Large intestine (tissue), 3 donors: Measurements from ENCODE around the gene FGG. TPM values are rescaled to one million over a fixed set of nuclear protein-coding genes. Genes with fewer than 3 reads are reported as not detected.
"Not testable (repeated sequence)": the region's sequence is repeated elsewhere in the genome, so short reads cannot be mapped to it uniquely, and the experiment has no call there.

Source experiments
- DNase-seq, 2 donors: peaks; one replicate each; pipeline versions ENCODE4 v3.0.0 to v3.0.0-alpha.2; 2013
- H3K27ac ChIP-seq: one replicate; pipeline ENCODE4 v1.5.1; 2013; ENCODE audit warnings: low read length
- H3K27me3 ChIP-seq: 2 replicates; pipeline ENCODE4 v1.6.1; 2013; ENCODE audit warnings: low read length; ENCODE audit not compliant: control insufficient read depth, insufficient read depth
- H3K36me3 ChIP-seq: 2 replicates; pipeline ENCODE4 v1.6.1; 2013; ENCODE audit warnings: low read length; ENCODE audit not compliant: control insufficient read depth, insufficient read depth
- H3K4me1 ChIP-seq: one replicate; pipeline ENCODE4 v1.6.1; 2013; ENCODE audit warnings: low read length; ENCODE audit not compliant: control insufficient read depth, insufficient read depth
- H3K4me3 ChIP-seq: one replicate; pipeline ENCODE4 v1.5.1; 2013; ENCODE audit warnings: low read length
- H3K9me3 ChIP-seq: one replicate; pipeline ENCODE4 v1.6.1; 2013; ENCODE audit warnings: mild to moderate bottlenecking, low read depth, low read length, moderate library complexity; ENCODE audit not compliant: control insufficient read depth
- WGBS: methylation state at CpG from one replicate; pipeline ENCODE4 v1.1.5; 2013; ENCODE audit warnings: low lambda C conversion rate; ENCODE audit not compliant: insufficient coverage; 5-methylcytosine and 5-hydroxymethylcytosine counted together
- polyA plus RNA-seq: library from polyadenylated mRNA; unstranded; fragments of 120-200 nt; gene quantifications from one replicate; pipeline ENCODE4 v1.2.1, GENCODE V29; 2013

FGG gene
- polyA plus RNA-seq, 1 donor, result 40.5 TPM

GRCh38 chr4:154602404-154603020, 9.9 kb downstream of the FGG start:
- no peak overlapping the region for H3K4me3 ChIP-seq
- peaks cover 2% of the 10 kb centered on the region for H3K36me3 ChIP-seq
- peaks cover 6% of the 10 kb centered on the region for H3K4me1 ChIP-seq
- DNase-seq, result no peak
- H3K27me3 ChIP-seq, result no peaks in the 10 kb centered on the region
- H3K27ac ChIP-seq, result no peak overlapping the region
- WGBS, result no CpG with 5 or more reads among the region's 1 CpG
- no peaks in the 10 kb centered on the region for H3K9me3 ChIP-seq

- no peaks in the 10 kb centered on the region for H3K36me3 ChIP-seq
- H3K27ac ChIP-seq, result no peak overlapping the region
- no peaks in the 10 kb centered on the region for H3K27me3 ChIP-seq
- H3K4me1 ChIP-seq, result peaks cover 13% of the 10 kb centered on the region
- WGBS, result no CpG with 5 or more reads among the region's 7 CpGs
- no peak overlapping the region for H3K4me3 ChIP-seq
- peak in 1 of 2 donors; percentile 47 for DNase-seq
- no peaks in the 10 kb centered on the region for H3K9me3 ChIP-seq
These were observed 14.4 kb downstream of the FGG start for GRCh38 chr4:154597798-154598774.

GRCh38 chr4:154597281-154597680, 15.2 kb downstream of the FGG start:
- 100% methylated on average over 2 of the region's 11 CpGs for WGBS
- not testable (repeated sequence) for H3K36me3 ChIP-seq, H3K27me3 ChIP-seq, DNase-seq, H3K9me3 ChIP-seq, H3K27ac ChIP-seq, H3K4me3 ChIP-seq
- peaks cover 21% of the 10 kb centered on the region for H3K4me1 ChIP-seq

GRCh38 chr4:154595807-154596206, 16.6 kb downstream of the FGG start:
- H3K4me1 ChIP-seq, result peaks cover 29% of the 10 kb centered on the region
- H3K27ac ChIP-seq, result no peak overlapping the region
- H3K9me3 ChIP-seq, result no peaks in the 10 kb centered on the region
- no peaks in the 10 kb centered on the region for H3K27me3 ChIP-seq
- no peaks in the 10 kb centered on the region for H3K36me3 ChIP-seq
- DNase-seq, result peak; percentile 61 to 81
- no peak overlapping the region for H3K4me3 ChIP-seq

GRCh38 chr4:154594343-154594742, 18.1 kb downstream of the FGG start:
- H3K27me3 ChIP-seq, DNase-seq, H3K9me3 ChIP-seq, H3K27ac ChIP-seq, H3K4me3 ChIP-seq, H3K36me3 ChIP-seq: not testable (repeated sequence)
- no CpG with 5 or more reads among the region's 3 CpGs for WGBS
- H3K4me1 ChIP-seq, result peaks cover 30% of the 10 kb centered on the region

GRCh38 chr4:154593868-154594267, 18.6 kb downstream of the FGG start:
- DNase-seq, result no peak
- no peak overlapping the region for H3K27ac ChIP-seq
- no peaks in the 10 kb centered on the region for H3K9me3 ChIP-seq
- no peak overlapping the region for H3K4me3 ChIP-seq
- peaks cover 30% of the 10 kb centered on the region for H3K4me1 ChIP-seq
- H3K27me3 ChIP-seq, result no peaks in the 10 kb centered on the region
- no peaks in the 10 kb centered on the region for H3K36me3 ChIP-seq
- WGBS, result 100% methylated on average over 1 of the region's 2 CpGs

GRCh38 chr4:154591890-154592289, 20.6 kb downstream of the FGG start:
- WGBS, result 60% methylated on average over 2 of the region's 3 CpGs
- DNase-seq, result peak; percentile 52 to 72
- H3K27me3 ChIP-seq, result no peaks in the 10 kb centered on the region
- peak overlapping the region; percentile 65 for H3K27ac ChIP-seq
- H3K4me1 ChIP-seq, result peaks cover 22% of the 10 kb centered on the region
- peaks cover 3% of the 10 kb centered on the region for H3K9me3 ChIP-seq
- H3K4me3 ChIP-seq, result no peak overlapping the region
- peaks cover 6% of the 10 kb centered on the region for H3K36me3 ChIP-seq

GRCh38 chr4:154590329-154591006, 22.0 kb downstream of the FGG start, which contains the start of gene FGA:
Gene FGA (minus strand): TSS chr4:154590742. CDS start chr4:154590687, 55 bp downstream.
- DNase-seq, result peak; percentile 86 to 92
- 0% methylated on average over 1 of the region's 3 CpGs for WGBS
- Histone ChIP-seq H3K27ac (peak within 1 kb of the TSS; percentile 65), H3K4me1 (peaks cover 22% of the 10 kb centered on the region), H3K27me3 (no peaks in the 10 kb centered on the region), H3K4me3 (peak within 1 kb of the TSS; percentile 41), H3K9me3 (peaks cover 3% of the 10 kb centered on the region), H3K36me3 (peaks cover 19% of the 10 kb centered on the region)

- no CpG with 5 or more reads among the region's 7 CpGs for WGBS
- peak overlapping the region; percentile 65 for H3K27ac ChIP-seq
- peak overlapping the region; percentile 41 for H3K4me3 ChIP-seq
These were observed 22.9 kb downstream of the FGG start for GRCh38 chr4:154589296-154590197.

More at GRCh38 chr4:154589296-154590197, 22.9 kb downstream of the FGG start:
- peak in 1 of 2 donors; percentile 21 for DNase-seq
- H3K4me1 ChIP-seq, result peaks cover 22% of the 10 kb centered on the region
- H3K36me3 ChIP-seq, result peaks cover 19% of the 10 kb centered on the region
- no peaks in the 10 kb centered on the region for H3K27me3 ChIP-seq
- H3K9me3 ChIP-seq, result peaks cover 3% of the 10 kb centered on the region
